ENCODE data around the gene ANXA10.

ANXA10 gene

GRCh38 chr4:168177546-168178149 is 85.3 kb downstream of the ANXA10 start:
- no peak for DNase-seq (ENCODE audit: low read depth)
- H3K4me3 ChIP-seq (ENCODE audit: low read length) = no peak overlapping the region
- no peak for TF ChIP-seq CTCF (conservative IDR thresholded peaks at IDR 0.05; ENCODE audit: low read length)

DNA sequence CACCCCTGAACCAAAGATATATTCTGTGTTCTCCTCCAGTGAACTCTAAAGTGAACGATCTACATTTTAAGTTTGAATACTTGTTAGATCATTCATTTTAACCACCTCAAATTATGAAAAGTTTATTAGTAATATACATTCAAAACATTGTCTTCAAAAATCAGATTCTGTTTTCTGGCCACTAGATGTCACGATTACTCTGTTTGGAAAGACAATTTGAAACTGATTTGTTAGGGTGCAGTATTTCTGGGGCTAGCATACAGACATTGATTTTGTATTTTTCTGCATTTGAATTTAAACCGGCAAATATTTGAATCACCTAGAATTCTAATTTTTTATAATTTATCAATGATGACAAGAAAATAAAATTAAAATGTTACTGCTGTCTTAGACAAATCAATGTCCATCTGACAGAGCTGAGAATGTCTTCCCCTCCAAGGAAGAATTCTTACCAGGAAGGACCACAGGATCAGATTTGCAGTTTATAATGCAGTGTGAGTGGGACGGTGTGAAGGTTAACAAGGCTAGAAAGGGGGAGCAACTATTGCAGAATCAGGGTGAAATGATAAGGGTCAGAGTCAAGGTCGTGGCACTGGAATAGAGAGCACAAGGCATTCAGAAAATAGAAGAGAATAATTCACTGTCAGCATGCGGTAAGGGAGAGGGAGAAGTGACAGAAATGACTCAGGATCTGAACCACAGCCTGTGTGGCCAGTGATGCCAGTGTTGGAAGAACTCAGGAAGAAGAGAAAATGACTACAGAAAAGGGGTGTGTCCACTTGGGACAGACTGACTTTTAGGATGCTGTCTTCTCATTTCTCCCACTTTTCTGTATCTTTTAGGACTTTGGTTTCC is 91.6 kb downstream of the ANXA10 start:
- TF ChIP-seq CTCF (conservative IDR thresholded peaks at IDR 0.05; ENCODE audit: low read length) = peak; percentile 71
- DNase-seq (ENCODE audit: low read depth) = peak; percentile 43

DNA sequence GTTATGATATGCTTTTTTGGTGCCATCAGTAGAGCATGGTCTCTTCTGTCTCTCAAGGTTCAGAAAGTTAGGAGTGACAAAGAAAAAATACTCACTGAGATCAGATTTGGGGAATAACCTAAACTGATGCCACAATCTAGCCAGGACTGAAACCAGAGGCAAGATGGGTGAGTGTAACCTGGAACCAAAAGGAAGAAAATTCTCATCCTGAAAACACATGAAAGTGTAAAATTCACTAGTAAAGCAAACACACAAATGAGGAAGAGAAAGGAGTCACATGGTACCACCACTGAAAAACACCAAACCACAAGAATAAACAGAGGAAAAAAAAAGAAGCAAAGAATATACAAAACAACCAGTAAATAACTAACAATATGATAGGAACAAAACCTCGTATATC is 96.4 kb downstream of the ANXA10 start:
- H3K4me3 ChIP-seq (ENCODE audit: low read length) = no peak overlapping the region
- TF ChIP-seq CTCF (conservative IDR thresholded peaks at IDR 0.05; ENCODE audit: low read length) = no peak
- no peak for DNase-seq (ENCODE audit: low read depth)

More for the DNA sequence above, 91.6 kb downstream of the ANXA10 start:
- no peak overlapping the region for H3K4me3 ChIP-seq (ENCODE audit: low read length)

DNA sequence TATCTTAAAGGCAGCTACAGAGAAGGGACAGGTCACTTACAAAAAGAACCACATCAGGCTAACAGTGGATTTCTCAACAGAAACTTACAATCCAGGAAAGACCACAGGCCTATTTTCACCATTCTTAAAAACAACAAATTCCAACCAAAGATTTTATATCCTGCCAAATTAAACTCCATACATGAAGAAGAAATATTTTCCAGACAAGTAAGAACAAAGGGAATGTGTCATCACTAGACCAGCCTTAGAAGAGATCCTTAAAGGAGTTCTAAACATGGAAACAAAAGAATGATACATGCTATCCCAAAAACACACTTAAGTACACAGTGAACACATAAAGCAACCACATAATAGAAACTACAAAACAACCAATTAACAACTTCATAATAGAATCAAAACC is 105.6 kb downstream of the ANXA10 start:
- no peak for TF ChIP-seq CTCF (conservative IDR thresholded peaks at IDR 0.05; ENCODE audit: low read length)
- H3K4me3 ChIP-seq (ENCODE audit: low read length) = no peak overlapping the region
- DNase-seq (ENCODE audit: low read depth) = peak; percentile 25

- no peak for TF ChIP-seq CTCF (conservative IDR thresholded peaks at IDR 0.05; ENCODE audit: low read length)
- no peak for DNase-seq (ENCODE audit: low read depth)
- no peak overlapping the region for H3K4me3 ChIP-seq (ENCODE audit: low read length)
Measured at GRCh38 chr4:168199260-168199957, 107.1 kb downstream of the ANXA10 start.

GRCh38 chr4:168200685-168201084 is 108.3 kb downstream of the ANXA10 start:
- H3K4me3 ChIP-seq (ENCODE audit: low read length) = no peak overlapping the region
- TF ChIP-seq CTCF (conservative IDR thresholded peaks at IDR 0.05; ENCODE audit: low read length) = no peak
- DNase-seq (ENCODE audit: low read depth) = no peak

Data from AG10803 (cell line).